Fibroblast of skin of left quadriceps (primary cell): Measurements from ENCODE around the gene OR5AP2.
A peak's percentile ranks its signal among the peaks of the same experiment; 100 is the strongest.
"Not testable (repeated sequence)": the region's sequence is repeated elsewhere in the genome, so short reads cannot be mapped to it uniquely, and the experiment has no call there.

Experiments used
- DNase-seq, 2 experiments: peaks; one replicate each; pipeline ENCODE4 v3.0.0-alpha.2; 2013; ENCODE audit warnings: low read depth in 2 of 2

Gene OR5AP2

DNA sequence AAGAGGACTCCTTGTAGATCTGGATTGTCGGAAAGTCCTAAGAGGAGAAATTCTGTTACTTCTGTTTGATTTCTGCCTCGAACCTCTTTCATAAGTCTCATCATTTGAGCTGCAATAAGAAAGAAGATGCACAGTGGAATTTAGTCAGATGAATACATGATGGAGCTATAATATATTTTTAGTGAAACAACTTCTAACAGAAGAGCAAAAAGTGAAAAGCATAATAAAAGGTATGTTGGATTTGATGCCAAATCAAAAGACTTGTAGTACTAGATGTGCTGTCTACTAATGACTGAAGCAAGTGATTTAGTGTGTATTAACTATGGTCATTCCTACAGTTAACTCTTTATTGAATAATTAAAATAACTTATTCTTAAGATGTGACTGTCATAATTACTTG lies at the start of gene OR5AP2:
OR5AP2 (minus strand) TSS at position 101 of the 400 bp plus-strand sequence; CDS start at position 101, 0 bp downstream.
- no peak for DNase-seq

DNA sequence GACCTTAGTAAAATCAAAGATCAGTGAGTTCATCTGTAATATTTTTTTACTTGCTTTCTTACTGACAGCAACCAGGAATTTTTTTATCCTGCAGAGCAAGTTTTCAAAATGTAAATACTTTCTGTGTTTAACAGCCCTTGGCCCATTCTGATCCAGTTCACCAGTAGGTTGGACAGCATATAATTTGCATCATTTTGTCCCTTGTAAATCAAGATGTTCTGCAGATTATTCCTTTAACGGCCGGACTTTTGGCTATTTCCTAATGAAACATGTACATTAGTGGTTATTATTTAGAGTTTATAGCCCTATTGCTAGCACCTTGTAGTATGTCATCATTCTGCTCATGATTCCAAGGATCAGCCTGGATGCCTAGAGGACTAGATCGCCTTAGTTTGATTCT lies 48.9 kb upstream of the OR5AP2 start:
- not testable (repeated sequence) for DNase-seq

DNA sequence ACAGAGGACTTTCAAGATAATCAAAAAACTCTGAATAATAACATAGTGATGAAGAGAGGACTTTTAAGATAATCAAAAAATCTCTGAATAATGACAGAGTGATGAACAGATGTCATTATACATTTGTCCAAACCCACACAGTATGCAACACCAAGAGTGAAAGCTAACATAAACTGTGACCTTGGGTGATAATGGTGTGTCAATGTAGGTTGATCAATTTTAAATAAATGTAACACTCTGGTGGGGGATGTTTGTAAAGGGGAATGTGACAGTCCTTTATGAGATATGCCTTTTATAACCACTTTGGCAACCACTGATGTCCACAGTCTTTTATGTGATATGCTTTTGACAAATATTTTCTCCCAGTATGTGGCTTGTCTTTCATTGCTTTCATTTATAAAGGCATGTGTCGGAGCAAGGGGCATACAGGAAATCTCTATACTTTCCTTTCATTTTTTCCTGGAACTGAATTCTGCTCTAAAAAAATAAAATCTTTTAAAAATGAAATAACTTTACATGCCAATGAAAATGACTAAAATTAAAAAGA lies 46.4 kb upstream of the OR5AP2 start:
- no peak for DNase-seq

DNA sequence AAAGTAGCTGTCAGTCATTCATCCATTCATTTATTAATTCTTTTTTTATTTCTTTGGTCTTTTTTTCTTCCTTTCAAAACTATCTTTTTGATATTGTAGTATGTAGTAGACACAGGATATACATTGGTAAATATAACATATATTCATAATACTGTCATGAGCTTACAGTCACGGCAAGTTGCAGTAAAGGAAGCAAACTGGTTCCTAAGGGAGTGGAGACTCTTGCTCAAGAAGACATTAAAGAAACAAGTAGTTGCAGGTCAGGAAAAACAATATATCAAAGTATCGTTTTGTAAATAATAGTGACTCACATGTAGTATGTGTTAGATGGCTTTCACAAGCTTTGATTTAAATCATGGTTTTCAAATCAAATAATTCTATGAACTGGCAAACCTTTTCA lies 28.7 kb upstream of the OR5AP2 start:
- DNase-seq = no peak

DNA sequence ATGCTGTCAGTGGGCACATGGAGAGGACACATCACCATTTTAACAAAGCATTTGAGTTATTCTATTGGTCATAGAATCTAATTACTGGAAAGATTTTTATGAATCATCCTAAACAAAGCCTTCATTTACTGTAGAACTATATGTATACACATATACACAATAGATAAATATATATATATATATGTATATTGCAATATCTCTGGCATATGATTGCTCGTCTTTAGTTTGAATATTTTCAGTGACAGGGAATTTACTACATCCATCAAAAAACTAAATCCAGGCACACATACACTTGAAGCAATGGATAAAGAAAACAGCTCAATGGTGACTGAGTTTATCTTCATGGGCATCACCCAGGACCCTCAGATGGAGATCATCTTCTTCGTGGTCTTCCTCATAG lies 21.1 kb upstream of the OR5AP2 start, which contains the start of gene OR5AR1:
OR5AR1 (plus strand) TSS at position 301 of the 400 bp plus-strand sequence; CDS start at position 301, 0 bp downstream.
- no peak for DNase-seq

DNA sequence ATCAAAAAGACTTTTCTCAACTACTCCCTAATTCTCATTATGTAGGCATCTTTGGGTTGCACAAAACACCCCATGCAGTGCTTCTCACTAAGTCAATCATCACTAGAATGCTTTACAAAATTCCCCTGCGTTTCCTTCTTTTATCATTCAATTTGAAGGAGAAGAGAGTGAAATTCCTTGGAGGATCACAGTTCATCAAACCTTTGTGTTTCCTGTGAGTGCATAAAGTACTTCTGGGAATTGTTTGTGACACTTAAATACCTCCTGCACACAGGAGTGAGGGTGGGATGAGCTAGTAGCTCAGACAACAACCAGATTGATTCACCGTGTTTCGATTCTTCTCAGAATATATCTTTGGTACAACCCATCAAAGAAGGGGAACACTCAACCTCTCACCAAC lies 17.5 kb upstream of the OR5AP2 start:
- DNase-seq = no peak

DNA sequence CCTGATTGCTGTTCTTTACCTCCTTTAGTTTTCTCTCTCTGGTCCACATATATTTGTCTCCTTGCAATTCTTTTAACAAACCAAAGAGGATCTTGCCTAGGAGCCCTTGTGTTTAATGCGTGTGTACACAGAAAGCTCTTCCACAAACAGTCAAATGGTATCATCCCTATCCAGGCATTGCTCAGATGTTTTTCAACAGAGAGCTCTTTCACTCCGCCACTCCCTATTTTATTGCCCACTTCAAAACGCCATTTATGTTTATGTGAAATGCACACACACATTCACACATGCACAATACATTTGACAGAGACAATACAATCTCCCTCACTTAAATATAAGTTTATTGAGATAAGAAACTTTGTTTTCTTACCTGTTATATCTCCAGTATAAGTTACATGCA lies 4.7 kb downstream of the OR5AP2 start:
- DNase-seq = no peak

DNA sequence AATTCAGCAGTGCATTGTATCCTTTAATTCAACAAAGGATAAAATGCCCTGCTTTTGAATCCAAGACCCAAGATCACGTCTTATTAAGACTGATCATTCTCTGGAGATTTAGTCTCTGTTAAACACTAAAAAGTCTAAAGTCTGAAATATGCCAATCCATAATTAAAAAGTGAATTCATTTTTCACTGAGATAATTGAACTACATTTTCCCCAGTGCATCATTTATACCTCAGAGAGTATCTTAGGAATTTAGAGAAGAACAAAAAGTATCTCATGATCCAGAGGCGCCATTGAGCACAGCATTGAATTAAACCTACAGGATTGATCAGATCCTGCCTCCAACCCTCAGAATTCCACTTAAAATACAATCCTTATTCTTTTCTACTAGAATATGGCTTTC lies 5.4 kb downstream of the OR5AP2 start:
- DNase-seq = no peak

DNA sequence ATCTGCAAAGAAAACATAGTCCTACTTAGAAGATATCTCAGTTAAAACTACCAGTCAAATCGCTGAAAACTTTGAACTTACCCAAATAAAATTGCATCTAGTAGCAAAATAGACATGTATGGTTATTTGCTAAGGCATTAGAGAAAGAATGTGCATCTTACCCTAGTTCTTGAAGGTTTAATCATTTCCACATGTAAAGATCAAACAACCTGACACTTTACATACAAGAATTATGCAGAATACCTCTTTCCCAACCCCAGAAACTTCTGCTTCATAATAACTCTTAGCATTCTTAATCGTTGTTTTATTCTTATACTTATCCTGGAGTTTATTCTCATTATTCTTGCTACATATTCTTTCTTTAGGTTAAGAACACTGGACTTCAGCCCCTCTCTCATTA lies 9.9 kb downstream of the OR5AP2 start:
- no peak for DNase-seq

DNA sequence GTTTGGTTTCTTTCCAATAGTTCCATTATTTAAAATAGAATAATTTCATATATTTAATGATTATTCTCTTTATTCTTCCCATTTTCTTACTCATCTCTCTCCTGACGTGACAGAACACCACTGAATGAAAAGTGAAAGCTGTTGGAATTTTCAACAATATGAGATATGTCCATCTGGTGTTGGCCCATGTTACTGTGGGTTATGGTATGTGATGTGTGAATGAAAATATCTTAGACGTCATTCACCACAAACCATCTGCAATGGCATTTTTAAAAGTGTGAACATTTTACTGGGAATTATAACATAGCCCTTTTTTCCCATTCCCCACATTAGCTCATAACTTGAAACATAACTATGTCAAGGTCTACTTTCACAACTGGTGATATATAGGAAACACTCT lies 16.3 kb downstream of the OR5AP2 start:
- no peak for DNase-seq

DNA sequence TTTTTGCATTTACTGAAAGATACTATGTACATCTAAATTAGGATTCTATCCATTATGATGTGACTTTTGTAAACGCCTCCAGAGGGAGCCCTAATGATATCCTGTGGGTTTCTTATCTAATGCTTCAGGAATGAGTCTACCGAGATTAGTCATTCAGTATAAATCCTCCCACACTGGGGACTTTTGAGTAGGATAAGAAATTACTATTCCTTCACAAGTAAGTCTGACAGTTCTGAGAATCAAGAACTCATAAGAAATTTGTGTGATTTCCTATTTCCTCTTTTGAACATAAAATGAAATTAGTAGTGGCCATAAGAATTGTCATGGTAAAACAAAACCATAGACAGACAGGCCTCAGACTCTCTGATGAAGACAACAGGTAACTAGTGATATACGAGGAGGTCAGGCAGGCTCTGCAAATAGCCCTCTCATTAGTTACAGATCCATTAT lies 17.6 kb downstream of the OR5AP2 start:
- peak; percentile 0 to 1 for DNase-seq

DNA sequence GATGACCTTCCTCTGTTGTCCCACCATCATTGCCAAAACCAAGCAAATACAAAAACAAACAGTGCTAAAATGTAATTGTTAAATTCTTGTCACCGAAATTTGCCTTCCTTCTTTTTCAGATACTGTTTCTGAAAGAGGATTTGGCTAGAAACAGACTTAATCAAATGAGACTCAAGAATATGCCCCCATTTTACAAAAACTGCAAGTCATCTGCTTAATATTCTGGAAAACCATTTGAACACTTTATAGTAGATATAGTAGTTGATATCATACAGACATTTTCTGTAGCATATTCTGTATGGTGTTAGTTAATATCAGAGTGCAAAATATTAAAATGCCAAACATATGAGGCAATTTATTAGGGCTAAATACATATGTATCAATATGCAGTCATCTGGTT lies 31.1 kb downstream of the OR5AP2 start:
- no peak for DNase-seq

DNA sequence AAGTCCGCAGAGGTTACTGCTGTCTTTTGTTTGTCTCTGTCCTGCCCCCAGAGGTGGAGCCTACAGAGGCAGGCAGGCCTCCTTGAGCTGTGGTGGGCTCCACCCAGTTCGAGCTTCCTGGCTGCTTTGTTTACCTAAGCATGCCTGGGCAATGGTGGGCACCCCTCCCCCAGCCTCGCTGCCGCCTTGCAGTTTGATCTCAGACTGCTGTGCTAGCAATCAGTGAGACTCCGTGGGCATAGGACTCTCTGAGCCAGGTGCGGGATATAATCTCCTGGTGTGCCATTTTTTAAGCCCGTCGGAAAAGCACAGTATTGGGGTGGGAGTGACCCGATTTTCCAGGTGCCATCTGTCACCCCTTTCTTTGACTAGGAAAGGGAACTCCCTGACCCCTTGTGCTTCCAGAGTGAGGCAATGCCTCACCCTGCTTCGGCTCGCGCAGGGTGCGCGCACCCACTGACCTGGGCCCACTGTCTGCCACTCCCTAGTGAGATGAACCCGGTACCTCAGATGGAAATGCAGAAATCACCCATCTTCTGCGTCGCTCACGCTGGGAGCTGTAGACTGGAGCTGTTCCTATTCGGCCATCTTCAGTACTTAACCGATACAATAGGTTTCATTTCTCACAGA lies 50.0 kb downstream of the OR5AP2 start:
- DNase-seq = not testable (repeated sequence)
